Lower leg skin (tissue), 4 donors: ENCODE data around the gene AUTS2. TPM values are rescaled to one million over a fixed set of nuclear protein-coding genes. Genes with fewer than 3 reads are reported as not detected.

Experiments
- DNase-seq, 2 donors: peaks; one replicate each; pipeline ENCODE4 v3.0.0-alpha.2; 2019; ENCODE audit warnings: low spot score in 2 of 2
- H3K4me3 ChIP-seq: fragments of 200-600 bp; sonication (generic); 2 replicates; pipeline ENCODE4 v1.5.1; 2017; ENCODE audit warnings: mild to moderate bottlenecking, low read depth; ENCODE audit not compliant: poor library complexity, severe bottlenecking
- POLR2A ChIP-seq, 2 donors: fragments of 450-650 bp; IDR thresholded peaks; one replicate each; pipeline ENCODE4 v1.6.1; 2016 to 2017; ENCODE audit warnings: antibody characterized with exemption in 2 of 2, mild to moderate bottlenecking in 1 of 2, moderate library complexity in 1 of 2
- WGBS, 2 donors: methylation state at CpG; one replicate each; pipeline ENCODE4 v1.1.5; 2018; 5-methylcytosine and 5-hydroxymethylcytosine counted together
- intact Hi-C: fragments of 100-400 bp; cut with DNase I; formaldehyde crosslinking; loops from one replicate; pipeline ENCODE4 v1.15.0; 2023; ENCODE audit warnings: low total_unique reads
- total RNA-seq, 4 donors: library from RNA; depleted of rRNA; stranded (reverse); fragments of >200 nt; gene quantifications; one replicate each; pipeline ENCODE4 v1.1.0, GENCODE V29; 2016
- TF ChIP-seq, protein P1 (sequence below), 3 donors: fragments of 450-650 bp; IDR thresholded peaks; one replicate each; pipeline ENCODE4 v1.5.1; 2016; ENCODE audit warnings: antibody characterized with exemption in 3 of 3, mild to moderate bottlenecking in 3 of 3, moderate library complexity in 2 of 3

The AUTS2 gene
- total RNA-seq, 4 donors from 2014 or later, result 30.8 to 41.9 (median 40.5) TPM

DNA sequence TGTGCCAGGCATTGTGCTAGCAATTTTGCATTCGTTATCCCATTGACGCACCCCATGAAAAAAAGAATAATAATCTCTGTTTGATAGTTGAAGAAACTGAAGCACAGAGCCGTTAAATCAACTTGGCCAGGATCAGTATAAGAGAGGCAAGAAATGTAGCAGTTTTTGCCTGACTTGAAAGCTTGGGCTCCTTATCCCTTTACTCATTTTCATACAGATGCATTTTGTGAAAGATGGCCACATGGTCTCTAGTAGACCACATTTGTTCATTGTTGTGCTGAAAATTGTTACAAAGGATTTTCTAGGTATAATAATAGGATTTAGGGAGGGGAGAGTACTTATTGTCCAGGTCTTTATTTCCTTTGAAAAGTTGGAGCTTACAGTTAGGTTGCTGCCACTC is 14.7 kb downstream of the AUTS2 start:
- 89 to 91% methylated on average over 3 of the region's 3 CpGs for WGBS, 2 donors
- H3K4me3 ChIP-seq, result no peak overlapping the region
- DNase-seq, result no peak
- intact Hi-C loops, result no loop called here
- TF ChIP-seq, protein P1, sequence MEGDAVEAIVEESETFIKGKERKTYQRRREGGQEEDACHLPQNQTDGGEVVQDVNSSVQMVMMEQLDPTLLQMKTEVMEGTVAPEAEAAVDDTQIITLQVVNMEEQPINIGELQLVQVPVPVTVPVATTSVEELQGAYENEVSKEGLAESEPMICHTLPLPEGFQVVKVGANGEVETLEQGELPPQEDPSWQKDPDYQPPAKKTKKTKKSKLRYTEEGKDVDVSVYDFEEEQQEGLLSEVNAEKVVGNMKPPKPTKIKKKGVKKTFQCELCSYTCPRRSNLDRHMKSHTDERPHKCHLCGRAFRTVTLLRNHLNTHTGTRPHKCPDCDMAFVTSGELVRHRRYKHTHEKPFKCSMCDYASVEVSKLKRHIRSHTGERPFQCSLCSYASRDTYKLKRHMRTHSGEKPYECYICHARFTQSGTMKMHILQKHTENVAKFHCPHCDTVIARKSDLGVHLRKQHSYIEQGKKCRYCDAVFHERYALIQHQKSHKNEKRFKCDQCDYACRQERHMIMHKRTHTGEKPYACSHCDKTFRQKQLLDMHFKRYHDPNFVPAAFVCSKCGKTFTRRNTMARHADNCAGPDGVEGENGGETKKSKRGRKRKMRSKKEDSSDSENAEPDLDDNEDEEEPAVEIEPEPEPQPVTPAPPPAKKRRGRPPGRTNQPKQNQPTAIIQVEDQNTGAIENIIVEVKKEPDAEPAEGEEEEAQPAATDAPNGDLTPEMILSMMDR (IDR thresholded peaks at IDR 0.05), result no peak
- TF ChIP-seq POLR2A (IDR thresholded peaks at IDR 0.05), result no peak

DNA sequence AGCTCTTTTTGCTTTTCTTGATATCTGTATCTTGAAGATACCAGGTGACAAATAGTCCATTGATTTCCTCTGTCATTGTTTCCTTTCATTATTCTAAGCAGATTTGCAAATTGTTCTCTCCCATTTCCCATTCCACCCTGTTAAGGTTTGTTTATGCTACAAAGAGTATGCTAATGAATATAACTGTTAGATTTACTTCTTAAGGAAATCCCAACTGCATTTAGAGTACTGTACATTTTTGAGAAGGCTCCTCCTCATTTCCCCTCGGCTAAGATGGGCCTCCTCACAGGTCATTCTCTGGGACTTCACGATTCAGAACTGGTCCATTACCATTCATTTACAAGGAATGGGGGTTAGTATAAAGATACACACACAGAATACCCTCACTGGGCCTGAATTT is 15.6 kb downstream of the AUTS2 start:
- intact Hi-C loops, result no loop called here
- DNase-seq, result no peak
- H3K4me3 ChIP-seq, result no peak overlapping the region
- no peak for TF ChIP-seq POLR2A (IDR thresholded peaks at IDR 0.05)
- TF ChIP-seq, protein P1 (IDR thresholded peaks at IDR 0.05), result no peak
- WGBS, 2 donors, result 85 to 91% methylated on average over 2 of the region's 2 CpGs

DNA sequence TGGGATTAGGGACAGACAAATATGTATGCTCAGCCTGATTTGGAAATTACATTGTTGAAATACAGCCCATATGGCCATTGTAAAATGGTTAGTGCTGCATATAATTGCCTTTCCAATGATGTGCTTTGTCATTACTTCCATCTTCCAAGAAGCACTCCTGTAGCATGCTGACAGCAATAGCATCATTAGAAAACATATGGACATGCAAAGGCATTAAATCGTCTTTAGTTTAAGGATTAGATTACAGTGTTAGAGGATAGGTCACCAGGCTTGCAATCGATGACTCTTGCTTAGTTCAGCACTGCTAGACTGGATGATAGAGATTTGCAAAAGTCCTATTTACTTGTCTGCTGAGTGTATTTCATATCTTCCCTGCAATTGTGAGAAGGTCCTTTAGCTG is 17.4 kb downstream of the AUTS2 start:
- 90 to 92% methylated on average over 2 of the region's 2 CpGs for WGBS, 2 donors
- intact Hi-C loops, result no loop called here
- H3K4me3 ChIP-seq, result no peak overlapping the region
- DNase-seq, result no peak
- TF ChIP-seq POLR2A (IDR thresholded peaks at IDR 0.05), result no peak
- TF ChIP-seq, protein P1 (IDR thresholded peaks at IDR 0.05), result no peak

DNA sequence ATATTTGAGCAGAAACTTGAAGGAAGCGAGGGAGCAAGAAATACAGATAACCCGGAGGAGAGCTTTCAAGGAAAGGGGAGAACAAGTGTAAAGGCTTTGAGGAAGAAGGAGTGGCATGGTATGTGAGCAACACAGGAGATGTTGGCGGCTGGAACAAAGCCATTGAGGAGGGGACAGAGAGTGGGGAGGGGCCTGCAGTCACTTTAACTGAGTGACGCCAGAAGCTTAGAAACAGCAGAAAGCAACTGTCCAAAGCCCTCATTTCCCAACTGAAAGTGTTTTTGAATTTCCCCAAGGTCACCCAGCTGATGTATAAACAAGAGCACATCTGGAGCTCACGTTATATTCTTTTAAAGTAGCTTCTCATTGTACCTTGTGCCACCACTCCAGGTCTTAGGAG is 19.1 kb downstream of the AUTS2 start:
- no peak for DNase-seq
- TF ChIP-seq, protein P1 (IDR thresholded peaks at IDR 0.05), result no peak
- no peak for TF ChIP-seq POLR2A (IDR thresholded peaks at IDR 0.05)
- intact Hi-C loops, result no loop called here
- no peak overlapping the region for H3K4me3 ChIP-seq
- 93 to 96% methylated on average over 5 of the region's 5 CpGs for WGBS, 2 donors

DNA sequence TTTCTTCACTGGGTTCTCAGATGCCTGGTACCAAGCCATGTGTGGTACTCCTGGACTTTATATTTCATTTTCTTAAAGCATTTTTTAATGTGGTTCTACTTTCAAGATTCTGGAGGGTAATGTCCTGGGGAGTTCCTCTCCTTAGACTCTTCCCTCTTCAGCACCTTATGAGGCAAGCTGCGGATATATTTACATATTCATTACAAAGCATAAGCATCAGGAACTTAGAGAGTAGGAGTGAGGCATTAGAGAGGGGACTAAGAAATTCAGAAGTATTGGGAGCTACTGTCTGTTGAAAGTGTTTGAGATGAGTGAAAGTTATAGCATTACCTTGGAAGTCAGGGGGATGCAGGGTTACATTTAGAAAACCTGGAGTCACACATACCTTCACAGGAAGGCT is 20.8 kb downstream of the AUTS2 start:
- TF ChIP-seq, protein P1 (IDR thresholded peaks at IDR 0.05), result no peak
- no peak for TF ChIP-seq POLR2A (IDR thresholded peaks at IDR 0.05)
- DNase-seq, result no peak
- intact Hi-C loops, result no loop called here
- no peak overlapping the region for H3K4me3 ChIP-seq
- 100% methylated on average over 1 of the region's 1 CpG for WGBS, 2 donors

DNA sequence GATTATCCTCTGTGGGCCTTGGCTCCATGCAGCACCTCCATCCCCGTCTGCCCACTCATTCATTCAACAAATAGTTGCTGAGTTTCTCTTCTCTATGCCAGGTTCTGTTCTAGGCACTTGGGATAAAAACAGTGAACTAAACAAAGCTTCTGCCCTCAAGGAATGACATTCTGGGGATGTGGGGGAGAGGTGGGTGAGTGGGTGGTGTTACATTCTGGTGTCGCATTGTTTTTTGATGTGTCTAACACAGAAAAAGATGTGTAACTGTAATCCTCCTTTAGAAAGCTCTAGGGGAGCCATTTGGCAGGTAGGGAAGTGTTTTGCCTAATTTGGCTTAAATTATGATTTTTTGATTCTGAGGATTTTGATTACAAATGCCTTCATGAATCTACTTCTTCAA is 21.4 kb downstream of the AUTS2 start:
- 83 to 95% methylated on average over 2 of the region's 2 CpGs for WGBS, 2 donors
- TF ChIP-seq POLR2A (IDR thresholded peaks at IDR 0.05), result no peak
- TF ChIP-seq, protein P1 (IDR thresholded peaks at IDR 0.05), result no peak
- intact Hi-C loops, result no loop called here
- DNase-seq, result no peak
- H3K4me3 ChIP-seq, result no peak overlapping the region
